HepG2 (cell line): ENCODE data around the gene ANKS1B. TPM values are rescaled to one million over a fixed set of nuclear protein-coding genes. Genes with fewer than 3 reads are reported as not detected.

ENCODE experiments used
- ATAC-seq: fragments of 200-7000 bp; cut with Tn5 transposase; 3 replicates; pipeline ENCODE4 v1.9.1; 2020; ENCODE audit warnings: mild to moderate bottlenecking, moderate library complexity
- BruUV-seq: library from RNA; stranded (reverse); fragments of 400-500 nt; replicated peaks from 2 replicates; lab custom pipeline; 2021; lab: Mats Ljungman, UMichigan
- CTCF ChIA-PET: fragments of 300-600 bp; formaldehyde crosslinking; extraction: SDS; loops from one replicate; lab custom pipeline; 2021; ENCODE audit warnings: low total read pairs, inconsistent platforms, low intra/inter-chr PET ratio; lab: Yijun Ruan, JAX
- POLR2A ChIA-PET: fragments of 350-600 bp; sonication (Branson Sonifier 250); formaldehyde crosslinking; loops from one replicate; lab custom pipeline; 2020; ENCODE audit warnings: antibody characterized with exemption, inconsistent platforms; lab: Yijun Ruan, JAX
- DNase-seq: peaks from one replicate; pipeline ENCODE4 v3.0.0-alpha.2; 2015; ENCODE audit warnings: low spot score
- FAIRE-seq: peaks from 3 replicates; lab custom pipeline; 2011; peaks lifted over from hg19 to GRCh38; lab: Jason Lieb, UNC
- H2AFZ ChIP-seq: one replicate; pipeline ENCODE4 v1.6.1; 2011; ENCODE audit warnings: low read length, inconsistent platforms
- H3K27ac ChIP-seq: fragments of 300-600 bp; 3 replicates; pipeline ENCODE4 v1.8.0; 2011; ENCODE audit warnings: mixed run types, mild to moderate bottlenecking, mixed read lengths, low read length, inconsistent platforms; ENCODE audit not compliant: insufficient read depth; ENCODE audit errors: extremely low read length
- H3K27me3 ChIP-seq, 2 experiments: fragments of 200-600 bp in 1 of 2; 2 replicates in 1 of 2; 3 replicates in 1 of 2; pipeline versions ENCODE4 v1.6.0 to v1.8.0; 2011; ENCODE audit warnings: low read length in 2 of 2, mild to moderate bottlenecking in 2 of 2, moderate library complexity in 2 of 2, inconsistent platforms in 1 of 2; ENCODE audit not compliant: insufficient read depth in 2 of 2, control insufficient read depth in 1 of 2
- H3K36me3 ChIP-seq, 2 experiments: fragments of 200-600 bp in 1 of 2; replicated peaks in 1 of 2; 2 replicates in 1 of 2; 3 replicates in 1 of 2; pipeline versions ENCODE4 v1.5.1 to v1.8.0; 2011; ENCODE audit warnings: low read length in 2 of 2, inconsistent platforms in 1 of 2; ENCODE audit not compliant: insufficient read depth in 2 of 2, control insufficient read depth in 1 of 2
- H3K4me1 ChIP-seq: 2 replicates; pipeline ENCODE4 v1.5.1; 2012; ENCODE audit warnings: low read length, inconsistent platforms; ENCODE audit not compliant: insufficient read depth
- H3K4me2 ChIP-seq: 2 replicates; pipeline ENCODE4 v1.6.0; 2011; ENCODE audit warnings: low read depth, low read length, inconsistent platforms
- H3K4me3 ChIP-seq, 3 experiments: fragments of 200-600 bp in 1 of 3; sonication (generic), shearing (Covaris generic) in 1 of 3; replicated peaks in 1 of 3; 2 replicates each; pipeline ENCODE4 v1.5.1; 2011 to 2016; ENCODE audit warnings: low read length in 3 of 3, inconsistent platforms in 2 of 3, low read depth in 2 of 3, mild to moderate bottlenecking in 2 of 3, control low read depth in 1 of 3, mixed read lengths in 1 of 3; ENCODE audit not compliant: insufficient read depth in 1 of 3
- H3K79me2 ChIP-seq: one replicate; pipeline ENCODE4 v1.6.1; 2011; ENCODE audit warnings: low read length, inconsistent platforms; ENCODE audit not compliant: insufficient read depth
- H3K9ac ChIP-seq: 2 replicates; pipeline ENCODE4 v1.6.0; 2011; ENCODE audit warnings: mild to moderate bottlenecking, low read depth, low read length, inconsistent platforms; ENCODE audit not compliant: insufficient read depth
- H3K9me3 ChIP-seq: 2 replicates; pipeline ENCODE4 v1.5.1; 2012; ENCODE audit warnings: mild to moderate bottlenecking, low read length
- H4K20me1 ChIP-seq: 2 replicates; pipeline ENCODE4 v1.6.0; 2011; ENCODE audit warnings: inconsistent platforms, mild to moderate bottlenecking, low read length, moderate library complexity; ENCODE audit not compliant: insufficient read depth
- EP300 ChIP-seq, 3 experiments: sonication (generic) in 1 of 3; formaldehyde crosslinking in 1 of 3; IDR thresholded peaks; 2 replicates each; pipeline versions ENCODE4 v1.5.1 to v1.6.1; 2011 to 2020; ENCODE audit warnings: low read depth in 2 of 3, low read length in 2 of 3, borderline replicate concordance in 1 of 3, improper control_type of control experiment in 1 of 3, mild to moderate bottlenecking in 1 of 3, missing genetic modification reagents in 1 of 3, moderate library complexity in 1 of 3
- FOXP1 ChIP-seq, 2 experiments: fragments of 450-650 bp in 1 of 2; IDR thresholded peaks; 2 replicates each; pipeline ENCODE4 v1.6.1; 2017 to 2018; ENCODE audit warnings: antibody characterized with exemption in 1 of 2
- HMG20B ChIP-seq: conservative IDR thresholded peaks from 2 replicates; pipeline ENCODE4 v1.6.1; 2016; ENCODE audit warnings: missing genetic modification reagents, missing compliant biosample characterization
- HOXA7 ChIP-seq: sonication (generic); formaldehyde crosslinking; IDR thresholded peaks from 2 replicates; pipeline ENCODE4 v1.8.1; 2022; ENCODE audit warnings: mild to moderate bottlenecking, missing genetic modification reagents, moderate library complexity
- MAFK ChIP-seq, 2 experiments: IDR thresholded peaks in 1 of 2; conservative IDR thresholded peaks in 1 of 2; 2 replicates each; pipeline ENCODE4 v1.6.1; 2011; ENCODE audit warnings: improper control_type of control experiment in 2 of 2, low read length in 2 of 2
- MEF2D ChIP-seq: sonication (generic); formaldehyde crosslinking; IDR thresholded peaks from 2 replicates; pipeline ENCODE4 v1.5.1; 2020; ENCODE audit warnings: mild to moderate bottlenecking, missing genetic modification reagents
- NCOR1 ChIP-seq: fragments of 200-600 bp; sonication (generic); IDR thresholded peaks from 2 replicates; pipeline ENCODE4 v1.7.0; 2017; ENCODE audit warnings: antibody characterized with exemption, low read length, borderline replicate concordance
- PHF5A ChIP-seq: IDR thresholded peaks from one replicate; pipeline ENCODE4 v1.6.1; 2018; ENCODE audit warnings: low read depth, missing genetic modification reagents; ENCODE audit not compliant: unreplicated experiment
- ZBTB7B ChIP-seq: sonication (generic); formaldehyde crosslinking; IDR thresholded peaks from 2 replicates; pipeline ENCODE4 v1.4.0; 2020; ENCODE audit warnings: missing genetic modification reagents
- ZNF121 ChIP-seq: sonication (generic); formaldehyde crosslinking; IDR thresholded peaks from 2 replicates; pipeline ENCODE4 v1.5.0; 2020; ENCODE audit warnings: mild to moderate bottlenecking, missing genetic modification reagents
- ZNF75D ChIP-seq: sonication (generic); formaldehyde crosslinking; IDR thresholded peaks from 2 replicates; pipeline ENCODE4 v1.8.1; 2023; ENCODE audit warnings: missing genetic modification reagents, mild to moderate bottlenecking, borderline replicate concordance
- WGBS: methylation state at CpG from one replicate; pipeline ENCODE4 v1.1.6; 2017; ENCODE audit warnings: low lambda C conversion rate; 5-methylcytosine and 5-hydroxymethylcytosine counted together
- in situ Hi-C: cut with HindIII; loops from 2 replicates; pipeline ENCODE4 v1.10.0; 2017; ENCODE audit warnings: low pct_unique_long_range_greater_than_20kb; ENCODE audit not compliant: extremely low pct_ligation_motif_present
- intact Hi-C: fragments of 100-400 bp; cut with micrococcal nuclease; formaldehyde crosslinking; loops from one replicate; pipeline ENCODE4 v1.10.0; 2022; ENCODE audit not compliant: unreplicated experiment
- polyA plus RNA-seq, 8 experiments: library from polyadenylated mRNA; depleted of rRNA in 3 of 8; stranded (reverse) in 7 of 8; unstranded in 1 of 8; fragments of >200 nt; fragmentation: Illumina TruSeq in 4 of 8; extraction: Trizol in 4 of 8; gene quantifications; 2 replicates each; pipeline versions ENCODE4 v1.2.1 to v1.2.3, GENCODE V29; 2011 to 2016; ENCODE audit warnings: low read depth in 4 of 8, missing spikeins in 1 of 8, mixed read lengths in 1 of 8; ENCODE audit not compliant: insufficient read depth in 1 of 8
- total RNA-seq, 5 experiments: library from RNA; depleted of rRNA; stranded (reverse); fragments of >200 nt; fragmentation: Illumina TruSeq; extraction: Trizol; gene quantifications; 2 replicates each; pipeline ENCODE4 v1.2.3, GENCODE V29; 2016; ENCODE audit warnings: low read depth in 1 of 5
- TF ChIP-seq, protein P1 (sequence below): sonication (generic); formaldehyde crosslinking; conservative IDR thresholded peaks from 2 replicates; pipeline ENCODE4 v1.8.0; 2022; ENCODE audit warnings: missing genetic modification reagents
- TF ChIP-seq, protein P2 (sequence below): sonication (generic); formaldehyde crosslinking; IDR thresholded peaks from 2 replicates; pipeline ENCODE4 v1.9.0; 2021; ENCODE audit warnings: missing genetic modification reagents, mild to moderate bottlenecking, borderline replicate concordance

The ANKS1B gene
- total and polyA plus RNA-seq, 2 of the 13 experiments (the other 11 are each of a cell fraction or from before 2014, with no cell fraction given) = 0.15 TPM; not detected in 1

- H3K27me3 ChIP-seq = no peaks in the 10 kb centered on the region
- in situ Hi-C loops (no loop called here), intact Hi-C loops (no loop called here)
- DNase-seq (no peak), FAIRE-seq (no peak), ATAC-seq (no peak)
- ChIA-PET POLR2A (no interaction called here), CTCF (no interaction called here)
- no peaks in the 10 kb centered on the region for H3K36me3 ChIP-seq
- no peak overlapping the region for H3K4me3 ChIP-seq
- H3K4me1 ChIP-seq = no peaks in the 10 kb centered on the region
- TF ChIP-seq MEF2D (CRISPR knock-in tag) (no peak), ZNF75D (CRISPR knock-in tag) (no peak), HMG20B (CRISPR knock-in tag) (no peak)
- H3K9ac ChIP-seq = no peak overlapping the region
- H3K27ac ChIP-seq = no peak overlapping the region
- H3K4me2 ChIP-seq = no peak overlapping the region
- H3K9me3 ChIP-seq = no peaks in the 10 kb centered on the region
- H3K79me2 ChIP-seq = no peaks in the 10 kb centered on the region
- BruUV-seq = no TSS peak
- H2AFZ ChIP-seq = no peak overlapping the region
- WGBS = 39% methylated on average over 1 of the region's 1 CpG
- H4K20me1 ChIP-seq = no peaks in the 10 kb centered on the region
Observed at GRCh38 chr12:99910342-99910741, 74.4 kb downstream of the ANKS1B start.

DNA sequence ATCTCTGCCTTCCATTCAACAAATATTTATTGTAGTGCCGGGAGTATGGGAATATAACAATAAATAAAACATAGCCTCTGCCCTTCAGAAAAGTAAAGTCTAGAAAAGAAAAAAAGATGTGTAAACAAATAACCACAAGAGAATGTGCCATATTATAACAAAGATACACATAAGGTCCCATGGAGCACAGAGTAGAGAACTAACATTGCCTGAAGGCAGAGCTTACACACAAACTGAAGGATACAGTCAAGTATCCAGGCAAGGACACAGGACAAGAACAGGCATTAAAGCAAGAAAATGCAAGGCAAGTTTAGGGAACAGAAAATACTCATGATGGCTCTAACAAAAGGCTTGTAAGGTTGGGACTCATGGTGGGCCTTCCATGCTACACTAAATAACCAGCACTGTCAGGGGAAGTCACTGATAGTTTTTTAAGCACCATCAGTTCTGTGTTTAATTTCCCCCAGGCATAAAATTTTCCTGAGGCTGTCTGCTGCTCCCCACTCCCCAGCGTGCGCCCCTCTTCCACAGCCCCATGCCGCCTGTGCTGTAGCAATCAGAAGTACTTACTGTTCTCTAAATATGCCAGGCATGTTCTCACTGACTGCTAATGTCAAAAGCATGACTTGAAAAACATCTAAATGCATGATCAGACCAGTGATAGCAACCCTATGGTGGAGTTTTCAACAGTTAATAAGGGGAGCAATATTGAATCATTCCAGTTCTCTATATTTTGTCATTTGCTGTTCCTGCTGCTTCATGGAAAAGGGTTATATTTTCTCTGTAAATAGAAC lies 77.8 kb downstream of the ANKS1B start:
- intact Hi-C loops = no loop called here
- Histone ChIP-seq H3K36me3 (no peaks in the 10 kb centered on the region), H2AFZ (no peak overlapping the region), H3K4me2 (no peak overlapping the region), H3K79me2 (no peaks in the 10 kb centered on the region), H3K9me3 (no peaks in the 10 kb centered on the region), H3K27me3 (no peaks in the 10 kb centered on the region), H3K4me1 (no peaks in the 10 kb centered on the region), H3K4me3 (no peak overlapping the region), H3K9ac (no peak overlapping the region), H4K20me1 (no peaks in the 10 kb centered on the region), H3K27ac (no peak overlapping the region)
- in situ Hi-C loops = no loop called here
- ATAC-seq = no peak
- ChIA-PET POLR2A (no interaction called here), CTCF (no interaction called here)
- DNase-seq = no peak
- no peak for FAIRE-seq
- WGBS = 1% methylated on average over 4 of the region's 4 CpGs
- BruUV-seq = no TSS peak
- TF ChIP-seq, protein P1, sequence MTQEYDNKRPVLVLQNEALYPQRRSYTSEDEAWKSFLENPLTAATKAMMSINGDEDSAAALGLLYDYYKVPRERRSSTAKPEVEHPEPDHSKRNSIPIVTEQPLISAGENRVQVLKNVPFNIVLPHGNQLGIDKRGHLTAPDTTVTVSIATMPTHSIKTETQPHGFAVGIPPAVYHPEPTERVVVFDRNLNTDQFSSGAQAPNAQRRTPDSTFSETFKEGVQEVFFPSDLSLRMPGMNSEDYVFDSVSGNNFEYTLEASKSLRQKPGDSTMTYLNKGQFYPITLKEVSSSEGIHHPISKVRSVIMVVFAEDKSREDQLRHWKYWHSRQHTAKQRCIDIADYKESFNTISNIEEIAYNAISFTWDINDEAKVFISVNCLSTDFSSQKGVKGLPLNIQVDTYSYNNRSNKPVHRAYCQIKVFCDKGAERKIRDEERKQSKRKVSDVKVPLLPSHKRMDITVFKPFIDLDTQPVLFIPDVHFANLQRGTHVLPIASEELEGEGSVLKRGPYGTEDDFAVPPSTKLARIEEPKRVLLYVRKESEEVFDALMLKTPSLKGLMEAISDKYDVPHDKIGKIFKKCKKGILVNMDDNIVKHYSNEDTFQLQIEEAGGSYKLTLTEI (CRISPR knock-in tag) = no peak
- TF ChIP-seq FOXP1 (IDR thresholded peaks at IDR 0.05) = no peak
- TF ChIP-seq FOXP1 (CRISPR knock-in tag; IDR thresholded peaks at IDR 0.05) = no peak
- TF ChIP-seq ZNF121 (CRISPR knock-in tag) = no peak
- TF ChIP-seq NCOR1 = no peak
- TF ChIP-seq PHF5A (CRISPR knock-in tag) = no peak
- TF ChIP-seq, protein P2, sequence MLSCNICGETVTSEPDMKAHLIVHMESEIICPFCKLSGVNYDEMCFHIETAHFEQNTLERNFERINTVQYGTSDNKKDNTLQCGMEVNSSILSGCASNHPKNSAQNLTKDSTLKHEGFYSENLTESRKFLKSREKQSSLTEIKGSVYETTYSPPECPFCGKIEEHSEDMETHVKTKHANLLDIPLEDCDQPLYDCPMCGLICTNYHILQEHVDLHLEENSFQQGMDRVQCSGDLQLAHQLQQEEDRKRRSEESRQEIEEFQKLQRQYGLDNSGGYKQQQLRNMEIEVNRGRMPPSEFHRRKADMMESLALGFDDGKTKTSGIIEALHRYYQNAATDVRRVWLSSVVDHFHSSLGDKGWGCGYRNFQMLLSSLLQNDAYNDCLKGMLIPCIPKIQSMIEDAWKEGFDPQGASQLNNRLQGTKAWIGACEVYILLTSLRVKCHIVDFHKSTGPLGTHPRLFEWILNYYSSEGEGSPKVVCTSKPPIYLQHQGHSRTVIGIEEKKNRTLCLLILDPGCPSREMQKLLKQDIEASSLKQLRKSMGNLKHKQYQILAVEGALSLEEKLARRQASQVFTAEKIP (CRISPR knock-in tag) = no peak
- TF ChIP-seq MAFK (conservative IDR thresholded peaks at IDR 0.05 in 1 of 2, IDR thresholded peaks at IDR 0.05 in 1 of 2; ENCODE audit: low read length in 2 of 2) = no peak
- TF ChIP-seq ZBTB7B (CRISPR knock-in tag) = no peak
- no peak for TF ChIP-seq HOXA7 (CRISPR knock-in tag)
- TF ChIP-seq EP300 (IDR thresholded peaks at IDR 0.05; ENCODE audit: low read depth in 2 of 2, low read length in 2 of 2) = no peak
- no peak for TF ChIP-seq EP300 (CRISPR knock-in tag; IDR thresholded peaks at IDR 0.05; ENCODE audit: borderline replicate concordance)
